ENCODE data around the gene ASB4.
A peak's percentile ranks its signal among the peaks of the same experiment; 100 is the strongest.

ASB4 gene

DNA sequence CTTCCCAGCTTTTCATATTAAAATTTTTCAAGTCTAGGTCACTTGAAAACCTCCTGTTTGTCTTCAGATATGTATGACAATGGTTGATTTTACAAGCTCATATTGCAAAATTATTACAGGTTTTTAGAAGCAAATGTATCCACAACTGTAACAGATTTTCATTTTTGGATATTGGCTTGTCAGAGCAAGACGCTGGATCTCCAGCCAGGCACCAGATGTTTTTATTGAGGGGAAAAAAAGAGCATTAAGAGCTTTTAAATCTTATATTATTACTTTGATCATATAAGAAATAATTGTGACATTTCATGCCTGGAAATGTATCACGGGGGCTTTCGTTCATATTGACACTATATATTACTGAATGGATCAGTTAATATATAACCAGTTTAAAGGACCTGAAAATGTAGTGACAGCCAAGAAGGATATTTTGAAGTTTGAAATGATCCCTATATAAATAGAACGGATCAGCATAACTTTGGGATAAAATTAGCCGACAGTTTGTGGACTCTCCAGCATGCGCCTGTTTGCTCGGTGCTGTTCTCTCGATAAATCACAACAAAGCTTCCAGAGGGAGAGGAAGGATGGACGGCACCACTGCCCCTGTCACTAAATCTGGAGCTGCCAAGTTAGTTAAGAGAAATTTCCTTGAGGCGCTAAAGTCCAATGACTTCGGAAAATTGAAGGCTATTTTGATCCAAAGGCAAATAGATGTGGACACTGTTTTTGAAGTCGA is at the start of gene ASB4:
Gene ASB4 (plus strand): TSS at position 553 of the 733 bp plus-strand sequence. CDS start 29 bp downstream, at position 582.
- no peaks in the 10 kb centered on the region for H3K36me3 Mint-ChIP-seq (ENCODE audit: low read depth)
- H3K27me3 Mint-ChIP-seq (ENCODE audit: low read depth): no peaks in the 10 kb centered on the region
- peaks cover 4% of the 10 kb centered on the region for H3K9me3 Mint-ChIP-seq
- H3K27ac Mint-ChIP-seq: peak within 1 kb of the TSS in 1 of 3 experiments; percentile 7
- no peak for TF ChIP-seq CTCF (IDR thresholded peaks at IDR 0.05; ENCODE audit: unreplicated experiment in 3 of 3)
- peak within 1 kb of the TSS in 2 of 3 experiments; percentile 62 to 86 for H3K4me3 Mint-ChIP-seq
- peaks cover 59% of the 10 kb centered on the region for H3K4me1 Mint-ChIP-seq

DNA sequence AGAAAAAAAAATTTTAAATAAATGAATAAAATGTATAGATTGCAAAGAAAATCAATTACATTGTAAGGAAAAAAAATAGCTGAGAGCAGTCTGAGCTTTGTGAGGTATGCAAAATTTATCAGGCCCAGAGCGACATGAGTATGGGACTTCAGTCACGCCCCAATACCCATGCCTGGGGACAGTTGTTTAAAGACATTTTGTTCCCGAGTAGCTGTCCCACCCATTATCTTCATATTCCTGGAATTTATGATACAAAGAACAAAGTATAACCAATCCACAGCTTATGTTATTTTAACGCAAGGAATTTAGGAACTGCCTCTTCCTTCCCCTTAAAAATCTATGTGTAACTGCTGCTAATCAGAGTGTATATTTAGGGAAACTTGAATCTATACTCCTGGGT is 49.3 kb upstream of the ASB4 start:
- TF ChIP-seq CTCF (IDR thresholded peaks at IDR 0.05; ENCODE audit: unreplicated experiment in 3 of 3): no peak
- peaks cover 16% of the 10 kb centered on the region for H3K36me3 Mint-ChIP-seq (ENCODE audit: low read depth)
- H3K9me3 Mint-ChIP-seq: no peaks in the 10 kb centered on the region
- H3K27ac Mint-ChIP-seq: peak overlapping the region; percentile 90 to 99 (median 98)
- no peaks in the 10 kb centered on the region for H3K27me3 Mint-ChIP-seq (ENCODE audit: low read depth)
- H3K4me3 Mint-ChIP-seq: peak overlapping the region; percentile 33 to 80 (median 56)
- H3K4me1 Mint-ChIP-seq: peaks cover 23% of the 10 kb centered on the region

DNA sequence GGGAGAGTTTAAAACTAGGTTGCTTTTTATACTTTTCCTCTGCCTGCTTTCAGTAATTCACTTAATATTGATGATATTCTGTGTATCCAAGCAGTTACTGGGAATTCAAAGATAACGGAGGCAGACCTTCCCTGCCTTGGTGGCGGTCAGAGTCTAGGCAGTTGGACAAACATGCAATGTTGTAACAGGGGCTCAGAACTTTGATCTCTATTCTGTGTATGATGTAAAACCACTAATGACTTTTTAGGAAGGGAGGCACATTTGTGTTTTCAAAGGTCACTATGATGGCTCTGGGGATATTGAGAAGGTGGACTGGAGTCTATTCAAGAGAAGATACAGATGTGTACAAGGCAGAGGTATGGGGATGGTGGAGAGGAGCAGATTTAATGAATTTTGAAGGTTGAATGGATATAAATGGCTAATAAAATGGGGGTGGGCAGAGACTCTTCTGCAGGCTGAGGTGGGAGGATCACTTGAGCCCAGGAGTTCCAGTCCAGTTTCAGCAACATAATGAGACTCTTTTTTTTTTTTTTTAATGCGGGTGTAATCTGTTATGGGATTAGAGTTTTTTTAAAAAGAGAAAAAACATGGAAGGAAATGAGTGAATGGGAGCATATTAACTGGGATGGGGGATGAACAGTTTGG is 45.2 kb upstream of the ASB4 start:
- Mint-ChIP-seq H3K36me3 (ENCODE audit: low read depth) (no peaks in the 10 kb centered on the region), H3K9me3 (no peaks in the 10 kb centered on the region), H3K27ac (peak overlapping the region; percentile 94 to 97 (median 94)), H3K4me3 (peak overlapping the region in 2 of 3 experiments; percentile 12 to 22), H3K27me3 (ENCODE audit: low read depth) (no peaks in the 10 kb centered on the region), H3K4me1 (no peaks in the 10 kb centered on the region)
- no peak for TF ChIP-seq CTCF (IDR thresholded peaks at IDR 0.05; ENCODE audit: unreplicated experiment in 3 of 3)

- Mint-ChIP-seq H3K4me3 (peak overlapping the region in 2 of 3 experiments; percentile 1 to 22), H3K9me3 (no peaks in the 10 kb centered on the region), H3K4me1 (no peaks in the 10 kb centered on the region), H3K36me3 (ENCODE audit: low read depth) (no peaks in the 10 kb centered on the region), H3K27me3 (ENCODE audit: low read depth) (no peaks in the 10 kb centered on the region), H3K27ac (peak overlapping the region; percentile 94 to 97 (median 94))
- no peak for TF ChIP-seq CTCF (IDR thresholded peaks at IDR 0.05; ENCODE audit: unreplicated experiment in 3 of 3)
These were observed 44.5 kb upstream of the ASB4 start for GRCh38 chr7:95441042-95441823.

- Mint-ChIP-seq H3K36me3 (ENCODE audit: low read depth) (no peaks in the 10 kb centered on the region), H3K9me3 (no peaks in the 10 kb centered on the region), H3K4me1 (no peaks in the 10 kb centered on the region), H3K27me3 (ENCODE audit: low read depth) (no peaks in the 10 kb centered on the region), H3K27ac (peak overlapping the region; percentile 49 to 70 (median 62)), H3K4me3 (no peak overlapping the region)
- TF ChIP-seq CTCF (IDR thresholded peaks at IDR 0.05; ENCODE audit: unreplicated experiment in 3 of 3): no peak
These were observed 40.9 kb upstream of the ASB4 start for GRCh38 chr7:95444796-95445195.
